Nephron progenitor cell (in vitro differentiated cells): Measurements from ENCODE around the gene NAGA.
"Not testable (repeated sequence)": the region's sequence is repeated elsewhere in the genome, so short reads cannot be mapped to it uniquely, and the experiment has no call there.

ENCODE experiments used
- DNase-seq: peaks from one replicate; pipeline ENCODE4 v3.0.0; 2021
- H3K27ac Mint-ChIP-seq: 2 replicates; pipeline ENCODE4 v1.8.0; 2021; ENCODE audit warnings: mild to moderate bottlenecking, moderate library complexity, mixed read lengths
- H3K27me3 Mint-ChIP-seq: 2 replicates; pipeline ENCODE4 v1.8.0; 2021; ENCODE audit warnings: mild to moderate bottlenecking, low read depth, mixed read lengths; ENCODE audit not compliant: poor library complexity
- H3K36me3 Mint-ChIP-seq: 2 replicates; pipeline ENCODE4 v1.8.0; 2021; ENCODE audit warnings: low read depth, mixed read lengths
- H3K4me1 Mint-ChIP-seq: 2 replicates; pipeline ENCODE4 v1.8.0; 2021; ENCODE audit warnings: mixed read lengths
- H3K4me3 Mint-ChIP-seq: 2 replicates; pipeline ENCODE4 v1.8.0; 2021; ENCODE audit warnings: mild to moderate bottlenecking, moderate library complexity, mixed read lengths
- H3K9me3 Mint-ChIP-seq: 2 replicates; pipeline ENCODE4 v1.8.0; 2021; ENCODE audit warnings: mild to moderate bottlenecking, moderate library complexity, mixed read lengths
- TF ChIP-seq, protein P1 (sequence below): fragments of 200-600 bp; sonication (generic); IDR thresholded peaks from 2 replicates; pipeline ENCODE4 v1.5.0; 2021; ENCODE audit warnings: antibody characterized with exemption

NAGA gene

DNA sequence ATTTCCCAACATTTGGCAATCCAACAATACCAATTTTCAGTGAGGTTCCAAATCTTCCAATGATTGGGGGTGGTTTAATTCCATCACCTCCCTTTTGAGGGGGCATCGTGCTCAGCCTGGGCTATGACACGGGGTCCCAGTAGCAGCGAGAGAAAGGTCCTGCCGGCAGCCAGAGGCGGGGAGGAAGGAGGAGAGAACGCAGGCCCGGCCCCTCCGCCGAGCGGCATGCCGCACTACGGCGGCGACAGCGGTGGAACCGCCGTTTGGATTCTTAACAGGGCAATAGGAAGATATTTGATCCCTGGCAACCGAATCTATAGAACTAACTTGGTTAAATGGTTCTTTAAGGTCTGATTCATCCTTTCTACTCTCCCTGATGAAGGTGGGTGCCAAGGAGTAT lies 38.2 kb upstream of the NAGA start:
- H3K4me1 Mint-ChIP-seq: peaks cover 5% of the 10 kb centered on the region
- H3K9me3 Mint-ChIP-seq: peaks cover 23% of the 10 kb centered on the region
- no peak overlapping the region for H3K27ac Mint-ChIP-seq
- H3K36me3 Mint-ChIP-seq: peaks cover 11% of the 10 kb centered on the region
- H3K4me3 Mint-ChIP-seq: peak overlapping the region; percentile 50
- peaks cover 19% of the 10 kb centered on the region for H3K27me3 Mint-ChIP-seq
- TF ChIP-seq, protein P1, sequence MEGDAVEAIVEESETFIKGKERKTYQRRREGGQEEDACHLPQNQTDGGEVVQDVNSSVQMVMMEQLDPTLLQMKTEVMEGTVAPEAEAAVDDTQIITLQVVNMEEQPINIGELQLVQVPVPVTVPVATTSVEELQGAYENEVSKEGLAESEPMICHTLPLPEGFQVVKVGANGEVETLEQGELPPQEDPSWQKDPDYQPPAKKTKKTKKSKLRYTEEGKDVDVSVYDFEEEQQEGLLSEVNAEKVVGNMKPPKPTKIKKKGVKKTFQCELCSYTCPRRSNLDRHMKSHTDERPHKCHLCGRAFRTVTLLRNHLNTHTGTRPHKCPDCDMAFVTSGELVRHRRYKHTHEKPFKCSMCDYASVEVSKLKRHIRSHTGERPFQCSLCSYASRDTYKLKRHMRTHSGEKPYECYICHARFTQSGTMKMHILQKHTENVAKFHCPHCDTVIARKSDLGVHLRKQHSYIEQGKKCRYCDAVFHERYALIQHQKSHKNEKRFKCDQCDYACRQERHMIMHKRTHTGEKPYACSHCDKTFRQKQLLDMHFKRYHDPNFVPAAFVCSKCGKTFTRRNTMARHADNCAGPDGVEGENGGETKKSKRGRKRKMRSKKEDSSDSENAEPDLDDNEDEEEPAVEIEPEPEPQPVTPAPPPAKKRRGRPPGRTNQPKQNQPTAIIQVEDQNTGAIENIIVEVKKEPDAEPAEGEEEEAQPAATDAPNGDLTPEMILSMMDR: no peak
- no peak for DNase-seq

DNA sequence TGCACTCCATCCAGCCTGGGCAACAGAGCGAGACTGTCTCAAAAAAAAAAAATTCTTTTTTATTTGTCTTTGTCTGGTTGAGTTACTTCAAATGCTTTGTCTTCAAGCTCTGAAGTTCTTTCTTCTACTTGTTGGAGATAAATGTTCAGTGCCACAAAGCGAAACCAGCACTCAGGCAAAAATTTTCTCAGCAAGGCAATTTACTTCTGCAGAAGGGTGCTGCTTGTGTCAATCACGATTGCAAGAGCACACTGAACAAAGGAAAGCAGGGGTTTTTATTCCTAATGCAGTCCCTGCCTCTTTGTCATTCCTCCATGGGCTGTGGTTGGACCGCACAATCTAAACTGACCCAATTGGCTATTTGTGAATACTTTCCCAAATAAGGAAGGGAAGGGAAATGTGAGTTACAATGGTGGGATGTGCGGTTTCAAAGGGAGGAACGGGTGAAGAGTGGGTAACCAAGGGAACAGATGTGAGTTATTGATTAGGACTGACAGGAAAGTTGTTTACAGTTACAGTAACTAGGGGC lies 33.8 kb upstream of the NAGA start:
- not testable (repeated sequence) for DNase-seq, H3K27ac Mint-ChIP-seq, H3K4me3 Mint-ChIP-seq, H3K4me1 Mint-ChIP-seq
- peaks cover 23% of the 10 kb centered on the region for H3K27me3 Mint-ChIP-seq
- H3K9me3 Mint-ChIP-seq: peaks cover 65% of the 10 kb centered on the region
- peaks cover 36% of the 10 kb centered on the region for H3K36me3 Mint-ChIP-seq

DNA sequence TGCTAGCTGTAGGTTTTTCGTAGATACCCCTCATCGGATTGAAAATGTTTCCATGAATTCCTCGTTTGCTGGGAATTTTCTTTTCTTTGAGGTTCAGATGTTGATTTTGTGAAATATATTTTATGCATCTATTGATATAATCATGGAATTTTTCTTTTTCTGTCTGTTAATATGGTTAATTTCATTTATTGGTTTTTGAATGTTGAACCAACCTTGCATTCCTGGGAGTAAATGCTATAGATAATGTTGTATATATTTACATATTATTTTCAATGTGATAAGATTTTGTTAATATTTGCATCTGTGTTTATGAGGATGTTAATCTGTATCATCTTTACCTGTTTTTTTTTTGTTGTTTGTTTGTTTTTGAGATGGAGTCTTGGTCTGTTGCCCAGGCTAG lies 30.6 kb upstream of the NAGA start:
- Mint-ChIP-seq H3K36me3 (peaks cover 66% of the 10 kb centered on the region), H3K4me3 (no peak overlapping the region), H3K9me3 (peaks cover 94% of the 10 kb centered on the region), H3K4me1 (peaks cover under 1% of the 10 kb centered on the region), H3K27me3 (peaks cover 11% of the 10 kb centered on the region), H3K27ac (no peak overlapping the region)
- no peak for DNase-seq
- TF ChIP-seq, protein P1: no peak

DNA sequence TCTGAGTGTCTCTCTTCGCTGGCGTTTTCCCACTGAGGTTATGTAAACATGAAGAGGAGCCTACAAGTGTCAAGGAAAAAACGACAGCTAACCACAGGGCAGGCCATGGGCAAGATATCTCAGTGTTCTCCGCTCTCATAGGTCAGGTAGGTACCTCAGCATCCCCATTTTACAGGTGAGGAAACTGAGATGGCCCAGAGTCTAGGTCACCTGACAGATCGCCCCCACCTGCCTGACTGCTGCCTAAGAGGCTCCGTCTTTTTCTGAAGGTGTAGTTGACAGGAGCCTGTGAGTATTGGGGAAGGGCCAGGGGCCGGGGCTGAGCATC lies 20.8 kb upstream of the NAGA start:
- Mint-ChIP-seq H3K27me3 (peaks cover 9% of the 10 kb centered on the region), H3K9me3 (peaks cover 34% of the 10 kb centered on the region), H3K4me3 (peak overlapping the region; percentile 96), H3K4me1 (peaks cover 29% of the 10 kb centered on the region), H3K27ac (no peak overlapping the region), H3K36me3 (peaks cover 46% of the 10 kb centered on the region)
- TF ChIP-seq, protein P1: no peak
- DNase-seq: no peak

DNA sequence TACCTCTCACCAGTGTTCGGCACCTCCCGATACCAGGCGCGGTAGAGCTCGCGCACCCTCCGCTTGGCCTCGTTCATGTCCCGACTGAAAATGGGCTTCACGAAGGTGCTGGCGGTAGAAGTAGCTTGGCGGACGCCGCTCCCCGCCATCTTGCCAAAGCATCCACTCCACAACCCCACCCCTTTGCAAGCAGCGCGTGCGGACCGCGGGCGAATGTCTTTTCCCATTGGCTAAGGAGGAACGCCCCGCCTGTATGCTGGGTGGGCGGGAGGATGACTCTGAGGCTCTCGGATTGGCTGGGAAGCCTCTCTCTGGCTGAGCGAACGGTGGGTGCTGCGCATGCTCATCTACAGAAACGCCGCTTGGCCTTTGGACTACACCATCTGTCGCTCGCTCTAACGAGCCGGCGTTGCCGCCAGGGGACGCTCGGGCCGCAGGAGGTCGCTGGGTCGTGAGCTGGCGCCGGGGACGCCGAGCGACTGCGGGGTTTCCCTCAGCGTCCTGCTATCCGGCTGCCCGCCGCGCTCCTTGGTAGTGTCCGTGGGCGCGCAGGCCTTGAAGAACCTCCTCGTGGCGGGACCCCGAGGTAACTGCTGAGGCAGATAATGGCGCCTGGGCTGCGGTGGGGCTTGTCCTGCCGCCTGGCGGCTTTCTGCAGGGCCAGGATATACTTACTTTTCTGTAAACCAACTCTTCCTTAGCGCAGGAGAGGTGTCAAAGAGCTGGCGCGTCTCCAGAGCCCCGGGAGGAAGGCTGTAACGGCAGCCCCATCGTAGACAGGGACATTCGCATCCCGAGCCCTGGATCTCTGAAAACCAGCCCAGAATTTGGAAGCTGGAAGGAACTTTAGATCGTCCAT lies 20.2 kb upstream of the NAGA start, which contains the start of gene NDUFA6:
TSS of gene NDUFA6 (minus strand) at position 177 of the 859 bp plus-strand sequence. CDS start at position 149, 28 bp downstream.
- H3K36me3 Mint-ChIP-seq: peaks cover 46% of the 10 kb centered on the region
- H3K4me3 Mint-ChIP-seq: peak within 1 kb of the TSS; percentile 96
- TF ChIP-seq, protein P1: peak; percentile 76

DNA sequence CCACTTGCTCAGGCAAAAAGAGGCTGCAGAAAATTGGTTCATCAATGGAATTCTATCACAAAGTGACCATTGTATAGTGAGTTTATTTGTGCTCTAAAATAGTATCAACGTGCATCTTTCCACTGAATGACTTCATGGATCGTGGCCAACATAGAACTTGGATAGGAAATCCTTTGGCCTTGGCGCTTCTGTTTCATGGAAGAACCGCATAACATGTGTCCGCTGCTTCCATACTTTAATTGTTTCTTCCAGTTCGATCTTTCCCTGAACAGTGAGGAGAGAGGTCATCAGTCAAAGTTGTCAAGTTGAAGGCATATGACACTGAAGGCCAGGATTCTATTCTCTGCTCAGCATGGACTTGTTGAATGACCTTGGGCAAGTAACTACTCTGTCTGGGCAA lies 15.4 kb upstream of the NAGA start:
- Mint-ChIP-seq H3K4me1 (peaks cover 29% of the 10 kb centered on the region), H3K27ac (peak overlapping the region; percentile 78), H3K4me3 (no peak overlapping the region), H3K27me3 (no peaks in the 10 kb centered on the region), H3K36me3 (peaks cover 75% of the 10 kb centered on the region), H3K9me3 (peaks cover 27% of the 10 kb centered on the region)
- TF ChIP-seq, protein P1: no peak
- no peak for DNase-seq

More for the DNA sequence above, 20.2 kb upstream of the NAGA start, which contains the start of gene NDUFA6:
- H3K9me3 Mint-ChIP-seq: peaks cover 28% of the 10 kb centered on the region
- H3K27me3 Mint-ChIP-seq: peaks cover 6% of the 10 kb centered on the region
- H3K27ac Mint-ChIP-seq: peak within 1 kb of the TSS; percentile 99
- H3K4me1 Mint-ChIP-seq: peaks cover 25% of the 10 kb centered on the region
- DNase-seq: peak; percentile 97
